Immature natural killer cell (primary cell): ENCODE results near the gene SLC35G3. TPM values are rescaled to one million over a fixed set of nuclear protein-coding genes. Genes with fewer than 3 reads are reported as not detected.
A peak's percentile ranks its signal among the peaks of the same experiment; 100 is the strongest.
"Not testable (repeated sequence)": the region's sequence is repeated elsewhere in the genome, so short reads cannot be mapped to it uniquely, and the experiment has no call there.

ENCODE experiments used
- DNase-seq, 3 donors: peaks; one replicate each; pipeline ENCODE4 v3.0.0; 2022; ENCODE audit warnings: mixed read lengths in 1 of 3
- H3K27ac Mint-ChIP-seq, 6 donors: one replicate each; pipeline ENCODE4 v1.8.0; 2020; ENCODE audit warnings: mixed read lengths in 6 of 6, mild to moderate bottlenecking in 5 of 6, inconsistent platforms in 4 of 6, moderate library complexity in 3 of 6
- H3K27me3 Mint-ChIP-seq, 3 donors: one replicate each; pipeline ENCODE4 v1.8.0; 2020 to 2021; ENCODE audit warnings: low read depth in 3 of 3, mild to moderate bottlenecking in 3 of 3, mixed read lengths in 3 of 3, moderate library complexity in 3 of 3, inconsistent platforms in 1 of 3
- H3K36me3 Mint-ChIP-seq, 3 donors: one replicate each; pipeline ENCODE4 v1.8.0; 2020; ENCODE audit warnings: mixed read lengths in 3 of 3, inconsistent platforms in 2 of 3, mild to moderate bottlenecking in 2 of 3
- H3K4me1 Mint-ChIP-seq, 2 donors: one replicate each; pipeline ENCODE4 v1.8.0; 2020; ENCODE audit warnings: inconsistent platforms in 2 of 2, mild to moderate bottlenecking in 2 of 2, mixed read lengths in 2 of 2, moderate library complexity in 1 of 2
- H3K4me3 Mint-ChIP-seq, 5 donors: one replicate each; pipeline ENCODE4 v1.8.0; 2020; ENCODE audit warnings: mild to moderate bottlenecking in 5 of 5, mixed read lengths in 5 of 5, inconsistent platforms in 3 of 5, moderate library complexity in 3 of 5
- H3K9me3 Mint-ChIP-seq, 6 donors: one replicate each; pipeline ENCODE4 v1.8.0; 2020; ENCODE audit warnings: mild to moderate bottlenecking in 6 of 6, mixed read lengths in 6 of 6, inconsistent platforms in 4 of 6, moderate library complexity in 3 of 6
- polyA plus RNA-seq, 3 donors: library from polyadenylated mRNA; unstranded; fragments of 300-500 nt; fragmentation: Illumina TruSeq; gene quantifications; one replicate each; pipeline ENCODE4 v1.2.3, GENCODE V29; 2021

The SLC35G3 gene
- polyA plus RNA-seq, 3 donors from 2014 or later: not detected

GRCh38 chr17:35227546-35227945 is 33.4 kb upstream of the SLC35G3 start:
- Mint-ChIP-seq H3K36me3 (peaks cover 4 to 19% (median 15%) of the 10 kb centered on the region in 3 donors), H3K27me3 (peaks cover 0 to 4% (median 0%) of the 10 kb centered on the region in 3 donors), H3K4me3 (no peak overlapping the region), H3K27ac (peak overlapping the region in 2 of 6 donors; percentile 23 to 33), H3K4me1 (peaks cover 0 to 5% of the 10 kb centered on the region in 2 donors), H3K9me3 (peaks cover 0 to 4% (median 0%) of the 10 kb centered on the region in 6 donors)
- DNase-seq: no peak

GRCh38 chr17:35224436-35224835 is 30.2 kb upstream of the SLC35G3 start:
- H3K9me3 Mint-ChIP-seq: peaks cover 0 to 4% (median 0%) of the 10 kb centered on the region in 6 donors
- H3K4me3 Mint-ChIP-seq: no peak overlapping the region
- H3K27ac Mint-ChIP-seq: no peak overlapping the region
- no peak for DNase-seq
- peaks cover 4 to 10% (median 7%) of the 10 kb centered on the region in 3 donors for H3K36me3 Mint-ChIP-seq
- peaks cover 4 to 16% of the 10 kb centered on the region in 2 donors for H3K4me1 Mint-ChIP-seq
- H3K27me3 Mint-ChIP-seq: peaks cover 0 to 2% (median 0%) of the 10 kb centered on the region in 3 donors

- Mint-ChIP-seq H3K27ac (no peak overlapping the region), H3K4me1 (peaks cover 20 to 30% of the 10 kb centered on the region in 2 donors), H3K36me3 (peaks cover 4 to 7% (median 7%) of the 10 kb centered on the region in 3 donors), H3K4me3 (no peak overlapping the region), H3K27me3 (peaks cover 0 to 3% (median 3%) of the 10 kb centered on the region in 3 donors), H3K9me3 (peaks cover 0 to 4% (median 0%) of the 10 kb centered on the region in 6 donors)
- no peak for DNase-seq
Observed at GRCh38 chr17:35222452-35222851, 28.3 kb upstream of the SLC35G3 start.

- H3K4me3 Mint-ChIP-seq: peak overlapping the region; percentile 60 to 71 (median 69)
Observed at GRCh38 chr17:35218915-35219314, 24.7 kb upstream of the SLC35G3 start.

GRCh38 chr17:35217107-35217506 is 22.9 kb upstream of the SLC35G3 start:
- H3K27me3 Mint-ChIP-seq: peaks cover 0 to 5% (median 3%) of the 10 kb centered on the region in 3 donors
- no peak for DNase-seq
- no peaks in the 10 kb centered on the region for H3K9me3 Mint-ChIP-seq
- peak overlapping the region; percentile 90 to 95 (median 92) for H3K27ac Mint-ChIP-seq
- no peaks in the 10 kb centered on the region for H3K36me3 Mint-ChIP-seq
- H3K4me3 Mint-ChIP-seq: peak overlapping the region in 3 of 5 donors; percentile 34 to 65 (median 35)
- peaks cover 70 to 84% of the 10 kb centered on the region in 2 donors for H3K4me1 Mint-ChIP-seq

More at GRCh38 chr17:35218915-35219314, 24.7 kb upstream of the SLC35G3 start:
- peak overlapping the region; percentile 76 to 94 (median 86) for H3K27ac Mint-ChIP-seq
- H3K9me3 Mint-ChIP-seq: peaks cover 0 to 4% (median 0%) of the 10 kb centered on the region in 6 donors
- H3K4me1 Mint-ChIP-seq: peaks cover 52 to 66% of the 10 kb centered on the region in 2 donors
- H3K27me3 Mint-ChIP-seq: peaks cover 0 to 3% (median 3%) of the 10 kb centered on the region in 3 donors
- peak in 1 of 3 donors; percentile 20 for DNase-seq
- peaks cover 0 to 7% (median 6%) of the 10 kb centered on the region in 3 donors for H3K36me3 Mint-ChIP-seq

- no peaks in the 10 kb centered on the region for H3K9me3 Mint-ChIP-seq
- peaks cover 0 to 6% (median 3%) of the 10 kb centered on the region in 3 donors for H3K27me3 Mint-ChIP-seq
- H3K36me3 Mint-ChIP-seq: peaks cover 0 to 4% (median 0%) of the 10 kb centered on the region in 3 donors
- peak; percentile 17 to 29 (median 19) for DNase-seq
- peaks cover 80 to 87% of the 10 kb centered on the region in 2 donors for H3K4me1 Mint-ChIP-seq
- peak overlapping the region; percentile 90 to 95 (median 93) for H3K27ac Mint-ChIP-seq
- peak overlapping the region; percentile 70 to 88 (median 77) for H3K4me3 Mint-ChIP-seq
Observed at GRCh38 chr17:35214631-35215273, 20.6 kb upstream of the SLC35G3 start.

GRCh38 chr17:35214192-35214591 is 20.0 kb upstream of the SLC35G3 start:
- DNase-seq: peak; percentile 83 to 87 (median 86)
- H3K36me3 Mint-ChIP-seq: peaks cover 0 to 4% (median 0%) of the 10 kb centered on the region in 3 donors
- H3K27ac Mint-ChIP-seq: peak overlapping the region; percentile 90 to 95 (median 93)
- H3K27me3 Mint-ChIP-seq: peaks cover 0 to 7% (median 3%) of the 10 kb centered on the region in 3 donors
- peaks cover 75 to 82% of the 10 kb centered on the region in 2 donors for H3K4me1 Mint-ChIP-seq
- peak overlapping the region; percentile 70 to 88 (median 77) for H3K4me3 Mint-ChIP-seq
- no peaks in the 10 kb centered on the region for H3K9me3 Mint-ChIP-seq

- H3K36me3 Mint-ChIP-seq: peaks cover 0 to 4% (median 0%) of the 10 kb centered on the region in 3 donors
- H3K4me1 Mint-ChIP-seq: peaks cover 68 to 75% of the 10 kb centered on the region in 2 donors
- H3K9me3 Mint-ChIP-seq: no peaks in the 10 kb centered on the region
- H3K4me3 Mint-ChIP-seq: peak overlapping the region; percentile 70 to 88 (median 77)
- peak overlapping the region; percentile 90 to 95 (median 93) for H3K27ac Mint-ChIP-seq
- no peak for DNase-seq
- H3K27me3 Mint-ChIP-seq: peaks cover 0 to 7% (median 3%) of the 10 kb centered on the region in 3 donors
Observed at GRCh38 chr17:35213412-35213940, 19.3 kb upstream of the SLC35G3 start.

GRCh38 chr17:35212668-35213067 is 18.5 kb upstream of the SLC35G3 start:
- H3K27ac Mint-ChIP-seq: peak overlapping the region; percentile 90 to 95 (median 93)
- peaks cover 0 to 4% (median 0%) of the 10 kb centered on the region in 3 donors for H3K27me3 Mint-ChIP-seq
- DNase-seq: peak in 2 of 3 donors; percentile 13 to 17
- peaks cover 0 to 4% (median 0%) of the 10 kb centered on the region in 3 donors for H3K36me3 Mint-ChIP-seq
- H3K4me1 Mint-ChIP-seq: peaks cover 61 to 69% of the 10 kb centered on the region in 2 donors
- H3K4me3 Mint-ChIP-seq: peak overlapping the region; percentile 70 to 88 (median 77)
- H3K9me3 Mint-ChIP-seq: no peaks in the 10 kb centered on the region

- DNase-seq: no peak
- H3K4me3 Mint-ChIP-seq: no peak overlapping the region
- H3K36me3 Mint-ChIP-seq: peaks cover 0 to 10% (median 0%) of the 10 kb centered on the region in 3 donors
- H3K4me1 Mint-ChIP-seq: peaks cover 47 to 52% of the 10 kb centered on the region in 2 donors
- peaks cover 0 to 4% (median 0%) of the 10 kb centered on the region in 3 donors for H3K27me3 Mint-ChIP-seq
- H3K27ac Mint-ChIP-seq: no peak overlapping the region
- no peaks in the 10 kb centered on the region for H3K9me3 Mint-ChIP-seq
Observed at GRCh38 chr17:35210741-35211140, 16.5 kb upstream of the SLC35G3 start.

- not testable (repeated sequence) for H3K27me3 Mint-ChIP-seq, DNase-seq, H3K4me3 Mint-ChIP-seq
- H3K36me3 Mint-ChIP-seq: peaks cover 5 to 21% (median 10%) of the 10 kb centered on the region in 3 donors
- peaks cover 3 to 19% (median 10%) of the 10 kb centered on the region in 6 donors for H3K9me3 Mint-ChIP-seq
- H3K27ac Mint-ChIP-seq: peak overlapping the region in 1 of 6 donors; percentile 75
- peaks cover 12 to 16% of the 10 kb centered on the region in 2 donors for H3K4me1 Mint-ChIP-seq
Observed at GRCh38 chr17:35202582-35202981, 8.4 kb upstream of the SLC35G3 start.

GRCh38 chr17:35195062-35195461 is 869 bp upstream of the SLC35G3 start:
- not testable (repeated sequence) for H3K36me3 Mint-ChIP-seq, H3K4me1 Mint-ChIP-seq, H3K27me3 Mint-ChIP-seq, H3K4me3 Mint-ChIP-seq, DNase-seq, H3K27ac Mint-ChIP-seq
- H3K9me3 Mint-ChIP-seq: peaks cover 0 to 11% (median 4%) of the 10 kb centered on the region in 6 donors

GRCh38 chr17:35192708-35193107 is 1.5 kb downstream of the SLC35G3 start:
- Mint-ChIP-seq H3K27ac (no peak overlapping the region), H3K4me3 (no peak overlapping the region), H3K9me3 (no peaks in the 10 kb centered on the region), H3K36me3 (peaks cover 0 to 4% (median 0%) of the 10 kb centered on the region in 3 donors), H3K4me1 (peaks cover 8 to 18% of the 10 kb centered on the region in 2 donors), H3K27me3 (peaks cover 0 to 5% (median 0%) of the 10 kb centered on the region in 3 donors)
- no peak for DNase-seq
